Erythroblast (primary cell): ENCODE data around the gene IL6ST.

Experiments used
- GATA1 ChIP-seq: IDR thresholded peaks from 2 replicates; pipeline ENCODE4 v1.6.1; 2011; ENCODE audit warnings: low read depth, mild to moderate bottlenecking, control low read depth, low read length, moderate library complexity
- POLR2A ChIP-seq: IDR thresholded peaks from 2 replicates; pipeline ENCODE4 v1.6.1; 2011; ENCODE audit warnings: mild to moderate bottlenecking, low read length

GRCh38 chr5:55933377-55934114 is 61.2 kb downstream of the IL6ST start:
- TF ChIP-seq POLR2A (no peak), GATA1 (no peak)
